Cardiac fibroblast (primary cell): Measurements from ENCODE around the gene PHAF1.

Experiments
- DNase-seq, 2 donors: peaks; one replicate each; pipeline versions ENCODE4 v3.0.0 to v3.0.0-alpha.2; 2010; ENCODE audit warnings: low read depth in 2 of 2
- H3K4me3 ChIP-seq, 2 donors: replicated peaks in 1 of 2; 1 replicate in 1 of 2; 2 replicates in 1 of 2; pipeline ENCODE4 v1.5.1; 2011; ENCODE audit warnings: low read depth in 2 of 2, low read length in 2 of 2, mild to moderate bottlenecking in 2 of 2, moderate library complexity in 1 of 2
- TF ChIP-seq, protein P1 (sequence below): IDR thresholded peaks from one replicate; pipeline ENCODE4 v1.5.1; 2011; ENCODE audit warnings: low read depth, mild to moderate bottlenecking, low read length, inconsistent platforms

PHAF1 gene

DNA sequence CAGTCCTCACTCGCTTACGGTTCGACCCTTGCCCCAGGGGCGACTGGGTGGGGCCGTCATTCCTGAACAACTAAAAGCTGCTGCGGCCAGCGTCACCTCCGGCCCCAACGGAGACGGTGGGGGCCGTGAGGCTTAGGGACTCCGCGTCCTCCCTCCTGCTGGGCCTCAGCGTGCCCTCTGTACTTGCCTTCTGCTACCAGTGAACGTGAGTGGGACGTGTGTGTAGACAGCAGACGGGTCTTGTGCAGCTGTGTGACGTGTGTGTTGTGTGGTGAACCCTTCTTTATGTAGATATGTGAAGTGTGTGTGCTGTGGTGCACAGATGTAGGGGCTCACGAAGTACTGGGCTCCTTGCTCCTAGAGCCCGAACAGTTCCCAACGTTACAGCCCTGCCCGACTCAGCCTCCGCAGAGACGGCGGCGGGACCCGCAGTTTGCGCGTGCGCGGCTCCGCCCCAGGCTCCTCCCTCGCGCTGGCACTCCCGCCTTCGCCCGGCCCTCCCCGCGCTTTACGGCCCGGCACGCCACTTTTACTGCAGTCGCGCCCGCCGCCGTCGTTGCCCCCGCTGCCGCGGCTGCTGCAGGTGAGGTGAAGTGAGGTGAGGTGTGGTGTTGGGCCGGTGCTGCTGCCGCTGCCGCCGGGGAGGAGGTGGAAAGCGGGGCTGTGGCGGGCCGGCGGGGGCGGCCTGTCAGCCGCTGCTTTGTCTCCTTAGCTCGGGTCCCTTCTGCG lies at the start of gene PHAF1:
TSS of gene PHAF1 (plus strand) at position 535 of the 729 bp plus-strand sequence. CDS start 235 bp downstream, outside the sequence.
- peak within 1 kb of the TSS; percentile 93 to 96 for H3K4me3 ChIP-seq
- TF ChIP-seq, protein P1, sequence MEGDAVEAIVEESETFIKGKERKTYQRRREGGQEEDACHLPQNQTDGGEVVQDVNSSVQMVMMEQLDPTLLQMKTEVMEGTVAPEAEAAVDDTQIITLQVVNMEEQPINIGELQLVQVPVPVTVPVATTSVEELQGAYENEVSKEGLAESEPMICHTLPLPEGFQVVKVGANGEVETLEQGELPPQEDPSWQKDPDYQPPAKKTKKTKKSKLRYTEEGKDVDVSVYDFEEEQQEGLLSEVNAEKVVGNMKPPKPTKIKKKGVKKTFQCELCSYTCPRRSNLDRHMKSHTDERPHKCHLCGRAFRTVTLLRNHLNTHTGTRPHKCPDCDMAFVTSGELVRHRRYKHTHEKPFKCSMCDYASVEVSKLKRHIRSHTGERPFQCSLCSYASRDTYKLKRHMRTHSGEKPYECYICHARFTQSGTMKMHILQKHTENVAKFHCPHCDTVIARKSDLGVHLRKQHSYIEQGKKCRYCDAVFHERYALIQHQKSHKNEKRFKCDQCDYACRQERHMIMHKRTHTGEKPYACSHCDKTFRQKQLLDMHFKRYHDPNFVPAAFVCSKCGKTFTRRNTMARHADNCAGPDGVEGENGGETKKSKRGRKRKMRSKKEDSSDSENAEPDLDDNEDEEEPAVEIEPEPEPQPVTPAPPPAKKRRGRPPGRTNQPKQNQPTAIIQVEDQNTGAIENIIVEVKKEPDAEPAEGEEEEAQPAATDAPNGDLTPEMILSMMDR = no peak
- DNase-seq = peak; percentile 91 to 92

DNA sequence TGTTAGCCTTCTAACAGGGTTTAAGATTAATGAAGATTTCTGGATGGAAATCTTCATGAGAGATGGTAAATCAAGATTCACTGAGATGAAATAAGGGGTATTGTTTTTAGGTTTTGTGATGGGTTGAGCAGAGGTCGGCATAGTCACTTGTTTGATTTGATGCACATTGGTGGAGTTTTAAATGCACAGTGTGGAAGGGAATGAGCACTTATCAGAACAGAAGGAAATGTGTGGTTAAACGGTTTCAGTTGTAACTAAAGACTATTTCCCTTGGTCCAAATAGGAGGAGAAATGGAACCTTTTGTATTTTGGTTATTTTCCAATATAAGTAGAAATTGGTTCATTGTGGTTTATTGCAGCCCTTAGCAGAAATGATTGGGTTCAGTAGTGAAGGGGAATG lies 46.7 kb upstream of the PHAF1 start:
- TF ChIP-seq, protein P1 = no peak
- no peak overlapping the region for H3K4me3 ChIP-seq
- no peak for DNase-seq

DNA sequence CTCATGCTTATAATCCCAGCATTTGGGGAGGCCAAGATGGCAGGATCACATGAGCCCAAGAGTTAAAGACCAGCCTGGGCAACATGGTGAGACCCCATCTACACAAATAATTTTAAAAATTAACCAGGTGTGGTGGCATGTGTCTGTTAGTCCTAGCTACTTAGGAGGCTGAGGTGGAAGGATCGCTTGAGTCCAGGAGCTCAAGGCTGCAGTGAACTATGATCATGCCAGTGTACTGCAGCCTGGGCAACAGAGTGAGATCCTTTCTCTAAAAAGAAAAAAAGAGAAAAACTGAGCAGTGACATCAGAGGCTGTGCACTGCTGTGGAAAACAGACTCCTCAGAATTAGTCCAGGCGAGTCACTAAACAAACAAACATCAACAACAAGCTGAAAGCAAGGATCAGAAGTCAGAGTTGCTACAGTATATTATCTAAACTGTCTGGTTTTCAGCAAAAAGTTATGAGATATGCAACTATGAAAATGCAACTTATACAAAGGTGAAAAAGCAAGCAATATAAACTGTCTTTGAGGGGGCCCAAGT lies 41.5 kb upstream of the PHAF1 start:
- DNase-seq = peak in 1 of 2 donors; percentile 57
- H3K4me3 ChIP-seq = no peak overlapping the region
- TF ChIP-seq, protein P1 = no peak

- no peak overlapping the region for H3K4me3 ChIP-seq
- TF ChIP-seq, protein P1 = no peak
- DNase-seq = no peak
These were observed 38.2 kb upstream of the PHAF1 start for GRCh38 chr16:67071476-67072048.

- TF ChIP-seq, protein P1 = no peak
- no peak for DNase-seq
These were observed 34.4 kb upstream of the PHAF1 start for GRCh38 chr16:67075331-67075730.

GRCh38 chr16:67077871-67078270 lies 31.9 kb upstream of the PHAF1 start:
- TF ChIP-seq, protein P1 = no peak
- no peak for DNase-seq
- H3K4me3 ChIP-seq = no peak overlapping the region

More at GRCh38 chr16:67075331-67075730, 34.4 kb upstream of the PHAF1 start:
- no peak overlapping the region for H3K4me3 ChIP-seq
